ENCODE measurements around the gene TM2D3.

Gene TM2D3

GRCh38 chr15:101620671-101621070 is 31.5 kb downstream of the TM2D3 start:
- DNase-seq, result no peak

- DNase-seq, result no peak
Observed at GRCh38 chr15:101619615-101619865, 32.6 kb downstream of the TM2D3 start.

DNA sequence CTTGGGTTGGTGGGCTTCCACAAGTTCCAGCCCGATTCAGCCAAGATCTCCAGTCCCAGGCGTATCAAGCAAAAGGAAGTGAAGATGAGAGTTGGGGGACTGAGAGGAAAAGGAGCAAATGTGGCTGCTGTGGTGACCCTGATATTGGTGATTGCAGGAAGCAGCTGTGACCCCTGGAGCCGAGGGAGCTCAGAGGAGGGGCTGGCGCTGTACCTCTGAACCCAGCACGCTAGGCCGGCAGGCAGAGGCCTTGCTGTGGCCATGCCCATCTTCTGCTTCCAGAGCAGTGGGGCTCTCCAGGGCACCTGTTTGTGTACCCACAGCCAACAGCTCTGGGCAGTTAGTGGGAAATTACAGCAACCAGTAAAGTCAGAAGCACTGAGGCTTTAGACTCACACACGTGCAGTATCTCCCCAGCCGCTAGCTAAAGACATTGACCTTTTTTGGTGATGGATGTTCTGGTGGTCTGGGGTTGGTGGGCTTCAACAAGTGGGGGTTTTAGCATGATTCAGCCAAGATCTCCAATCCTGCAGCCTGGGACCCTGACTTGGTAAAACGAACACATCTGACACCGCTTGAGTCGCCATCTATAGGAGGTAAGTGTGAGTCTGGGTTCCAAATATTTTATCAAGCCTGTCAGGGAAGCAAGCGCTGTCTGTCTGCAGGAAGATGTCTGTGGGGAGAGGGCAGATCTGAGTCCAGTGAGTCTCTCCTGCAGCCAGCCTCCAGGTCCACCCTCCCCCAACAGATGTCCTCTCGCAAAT is 33.1 kb downstream of the TM2D3 start:
- no peak for DNase-seq

DNA sequence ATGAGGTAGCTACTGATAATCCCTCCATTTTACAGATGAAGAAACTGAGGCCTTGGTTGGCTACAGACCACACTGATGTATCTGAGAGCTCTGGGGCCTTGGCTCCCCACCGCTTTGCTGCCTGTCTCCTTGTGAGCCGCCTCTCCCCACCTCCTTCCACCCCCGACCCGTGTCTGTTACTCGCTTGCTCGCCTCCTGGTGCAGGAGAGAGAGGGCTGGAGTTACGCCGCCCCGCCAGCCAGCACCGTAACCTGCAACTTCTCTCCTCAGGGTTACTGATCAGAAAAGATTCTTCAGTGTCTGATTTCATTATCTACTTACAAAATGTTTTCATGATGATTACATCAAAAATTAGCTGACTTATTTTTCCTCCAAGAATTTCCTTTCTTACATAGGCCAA is 34.1 kb downstream of the TM2D3 start:
- DNase-seq, result no peak

GRCh38 chr15:101617390-101617965 is 34.7 kb downstream of the TM2D3 start:
- DNase-seq, result no peak

DNA sequence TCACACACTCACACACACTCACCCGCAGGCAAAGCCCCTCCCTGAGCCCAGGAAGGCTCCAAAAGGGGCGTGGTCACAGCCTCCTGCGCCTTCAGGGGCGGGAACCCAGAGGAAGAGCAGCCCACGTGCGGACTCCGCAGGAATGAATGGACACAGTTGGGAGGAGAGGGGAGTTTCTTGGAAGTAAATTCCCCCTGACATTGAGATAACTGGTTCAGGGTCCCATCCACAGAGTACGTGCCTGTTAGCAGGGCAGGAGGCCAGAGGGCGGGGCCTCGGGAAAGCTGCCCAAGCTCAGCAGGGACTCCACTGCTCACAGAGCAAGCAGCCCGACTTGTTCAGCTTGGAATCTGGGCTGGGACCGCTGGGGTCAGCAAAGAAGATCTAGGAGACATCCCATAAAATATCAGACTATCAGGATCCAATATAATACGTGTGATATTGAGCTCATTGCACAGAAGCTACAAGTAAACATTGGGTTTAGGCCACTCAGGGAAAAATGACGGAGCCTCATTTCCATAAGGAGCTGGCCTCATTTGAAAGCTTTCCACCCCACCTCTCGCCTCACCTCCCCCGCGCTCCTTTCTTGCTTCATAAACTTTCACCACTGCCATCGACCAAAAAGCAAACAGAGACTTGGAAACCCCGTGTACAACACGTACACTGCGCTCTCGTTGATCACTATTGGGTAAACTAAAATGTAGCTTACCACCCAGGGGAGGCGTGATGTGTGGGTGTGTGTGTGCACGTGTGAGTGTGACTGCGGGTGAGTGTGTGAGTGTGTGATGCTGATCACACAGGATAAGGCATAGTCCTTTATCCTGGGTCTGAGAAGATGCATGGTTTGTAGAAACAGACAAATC is 36.0 kb downstream of the TM2D3 start:
- DNase-seq, result no peak

DNA sequence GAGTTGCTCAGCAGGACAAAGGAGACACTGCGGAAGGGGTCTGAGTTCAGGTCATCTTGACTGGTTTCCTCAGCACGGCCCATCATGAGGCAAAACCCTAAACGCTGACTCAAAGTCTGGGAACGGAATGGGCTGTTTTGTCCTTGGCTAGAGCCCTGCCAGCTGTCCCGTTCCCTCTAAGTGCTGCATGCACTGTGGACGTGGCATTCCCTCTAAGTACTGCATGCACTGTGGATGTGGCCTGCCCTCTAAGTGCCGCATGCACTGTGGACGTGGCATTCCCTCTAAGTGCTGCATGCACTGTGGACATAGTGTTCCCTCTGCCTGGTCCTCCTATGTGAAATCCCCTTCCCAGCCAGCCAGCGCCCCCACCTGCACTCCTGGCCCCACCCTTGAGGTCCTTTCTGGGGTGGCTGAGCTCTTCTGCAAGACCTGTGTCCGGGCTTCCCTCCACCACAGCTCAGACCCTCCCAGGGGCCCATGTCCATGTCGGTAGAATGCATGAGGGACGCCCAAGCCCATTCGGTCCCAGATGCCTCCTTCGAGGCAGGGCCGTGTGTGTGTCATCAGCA is 36.7 kb downstream of the TM2D3 start:
- no peak for DNase-seq

DNA sequence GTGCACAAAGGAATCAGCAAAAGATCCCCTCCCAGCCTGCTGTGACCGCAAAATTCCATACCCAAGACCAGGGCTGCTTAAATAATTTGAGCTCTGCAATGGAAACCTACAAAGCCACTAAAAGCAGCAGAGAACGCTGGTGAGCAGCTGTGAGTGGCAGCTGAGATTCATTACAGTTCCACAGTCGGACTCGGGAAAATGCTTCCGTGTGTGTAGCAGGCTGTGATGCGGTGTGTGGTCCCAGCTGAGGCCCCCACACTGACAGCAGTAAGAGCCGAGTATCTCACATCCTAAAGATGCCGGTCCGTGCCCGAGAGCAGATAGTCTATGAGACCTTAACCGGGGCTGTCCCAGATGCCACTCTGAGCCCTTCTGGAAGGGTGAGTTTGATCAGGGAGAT is 37.4 kb downstream of the TM2D3 start:
- DNase-seq, result no peak

DNA sequence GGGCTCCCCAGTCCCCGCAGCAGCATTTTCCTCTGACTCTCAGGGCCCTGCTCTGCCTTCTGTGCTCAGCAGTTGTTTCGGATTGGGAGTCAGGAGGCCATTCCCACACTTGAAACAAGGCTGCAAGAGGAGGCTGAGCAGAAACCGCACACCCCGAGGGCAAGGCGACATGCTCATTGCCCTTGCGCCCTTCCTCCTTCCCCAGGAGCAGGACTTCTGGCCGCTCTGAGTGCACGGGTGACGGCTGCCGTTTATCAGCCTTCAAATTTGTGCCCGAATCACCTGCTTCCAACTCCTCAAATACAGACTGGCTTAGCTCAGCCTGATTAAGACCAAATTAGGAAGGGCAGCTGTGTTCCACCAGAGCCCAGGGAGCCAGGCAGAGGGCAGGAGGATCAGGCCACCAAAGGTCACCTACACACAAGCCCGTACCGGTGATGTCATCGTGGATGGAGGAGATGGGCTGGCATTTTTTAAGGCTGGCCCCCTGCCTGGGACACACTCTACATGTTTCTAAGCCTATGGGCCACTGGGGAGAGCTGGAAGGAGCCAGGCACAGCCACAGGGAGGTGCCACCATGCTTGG is 38.1 kb downstream of the TM2D3 start:
- DNase-seq, result no peak

DNA sequence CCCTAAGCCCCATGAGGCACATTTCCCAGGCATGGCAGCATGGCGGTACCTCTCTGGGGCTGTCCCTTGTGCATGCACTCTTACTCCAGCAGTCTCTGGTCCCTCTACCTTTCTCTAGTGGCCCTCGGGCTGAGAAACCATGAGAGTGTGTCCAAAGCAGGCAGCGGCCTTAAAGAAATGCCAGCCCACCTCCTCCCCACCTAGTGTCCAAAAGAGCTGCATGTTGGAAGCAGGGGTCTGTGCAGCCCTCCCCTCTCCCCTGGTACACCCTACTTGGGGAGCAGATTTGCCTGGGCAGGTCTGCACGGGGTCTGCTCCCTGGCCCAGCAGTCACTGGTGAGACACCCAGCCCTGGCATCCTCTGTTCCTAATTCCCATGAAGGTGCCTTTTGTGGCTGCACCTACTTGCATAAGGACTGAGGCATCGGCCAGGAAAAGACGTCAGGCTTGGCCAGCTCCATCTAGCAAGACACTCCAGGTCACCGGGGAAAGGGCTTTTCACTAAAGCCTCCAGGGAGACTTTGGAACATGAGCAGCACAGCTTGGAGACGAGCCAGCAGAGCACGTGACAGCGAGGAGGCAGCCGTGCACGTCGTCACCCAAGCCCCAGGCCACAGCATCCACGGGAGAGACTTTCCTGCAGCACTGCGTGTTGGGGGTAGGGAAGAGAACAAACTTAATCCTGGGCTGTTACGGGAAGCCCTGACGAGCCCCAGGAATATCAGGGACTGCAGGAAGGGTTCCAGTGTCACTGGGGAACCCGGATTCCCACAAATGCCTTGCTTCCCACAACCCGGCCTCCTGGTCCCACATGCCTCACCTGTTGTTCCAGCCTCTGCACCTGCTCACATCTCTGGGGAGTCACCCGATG is 38.8 kb downstream of the TM2D3 start:
- no peak for DNase-seq

DNA sequence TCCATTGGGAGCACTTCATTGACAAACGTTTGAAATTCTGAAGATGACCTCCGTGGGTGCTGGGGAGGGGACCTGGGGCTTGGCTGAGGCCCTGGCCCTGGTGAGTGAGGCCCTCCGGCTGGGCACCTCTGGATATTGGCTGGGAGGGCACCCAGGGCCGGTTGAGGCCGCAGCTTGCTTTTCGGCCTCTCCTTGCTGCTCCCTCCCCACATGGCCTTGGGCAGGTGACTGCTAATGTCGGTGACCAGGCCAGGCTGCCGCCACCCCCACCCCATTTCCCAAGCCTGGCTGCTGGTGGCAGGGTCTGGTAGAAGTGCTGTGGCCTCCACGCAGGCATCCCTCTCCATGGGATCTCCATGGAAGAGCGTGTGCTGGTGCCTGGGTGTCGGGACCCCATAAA is 39.5 kb downstream of the TM2D3 start:
- no peak for DNase-seq

- DNase-seq, result no peak
Observed at GRCh38 chr15:101611580-101612299, 40.4 kb downstream of the TM2D3 start.

DNA sequence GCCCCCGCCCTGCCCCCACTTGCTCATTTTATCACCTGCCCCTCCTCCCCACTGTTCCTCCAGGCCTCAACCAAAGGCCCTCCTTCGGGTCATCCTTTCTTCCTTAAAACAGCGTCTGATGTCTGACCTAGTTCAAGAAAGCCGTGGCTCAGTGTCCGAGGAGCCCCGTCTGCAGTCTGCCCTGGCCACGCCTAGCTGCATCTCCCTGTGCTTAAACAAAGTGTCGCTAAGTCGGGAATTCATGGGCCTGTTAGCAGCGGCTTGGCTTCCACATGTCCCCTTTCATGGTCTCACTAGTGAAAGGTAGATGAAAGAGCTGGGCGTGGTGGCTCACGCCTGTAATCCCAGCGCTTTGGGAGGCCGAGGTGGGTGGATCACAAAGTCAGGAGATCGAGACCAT is 41.2 kb downstream of the TM2D3 start:
- DNase-seq, result no peak

GRCh38 chr15:101610611-101611000 is 41.6 kb downstream of the TM2D3 start:
- DNase-seq, result no peak

- no peak for DNase-seq
Observed at GRCh38 chr15:101609742-101610610, 42.2 kb downstream of the TM2D3 start.

DNA sequence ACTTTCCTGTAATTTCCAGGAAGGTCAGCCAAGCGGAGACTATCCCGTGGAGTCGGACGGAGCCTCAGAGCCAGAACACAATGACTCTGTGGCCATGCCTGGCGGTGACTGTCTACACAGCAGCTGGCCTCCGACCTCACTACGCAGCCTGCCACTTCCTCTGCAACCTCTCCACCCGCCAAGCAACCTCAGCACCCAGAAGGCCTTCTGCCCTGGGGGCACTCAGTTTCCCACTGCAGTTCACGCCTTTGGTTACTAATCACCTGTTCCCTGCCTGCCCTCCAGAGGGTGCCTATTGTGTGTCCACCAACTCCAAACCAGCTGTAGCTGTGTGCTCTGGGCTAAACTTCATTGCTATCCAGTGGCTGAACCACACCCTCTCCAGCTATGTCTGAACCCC is 44.0 kb downstream of the TM2D3 start:
- DNase-seq, result no peak

- DNase-seq, result no peak
Observed at GRCh38 chr15:101607108-101607507, 45.1 kb downstream of the TM2D3 start.

DNA sequence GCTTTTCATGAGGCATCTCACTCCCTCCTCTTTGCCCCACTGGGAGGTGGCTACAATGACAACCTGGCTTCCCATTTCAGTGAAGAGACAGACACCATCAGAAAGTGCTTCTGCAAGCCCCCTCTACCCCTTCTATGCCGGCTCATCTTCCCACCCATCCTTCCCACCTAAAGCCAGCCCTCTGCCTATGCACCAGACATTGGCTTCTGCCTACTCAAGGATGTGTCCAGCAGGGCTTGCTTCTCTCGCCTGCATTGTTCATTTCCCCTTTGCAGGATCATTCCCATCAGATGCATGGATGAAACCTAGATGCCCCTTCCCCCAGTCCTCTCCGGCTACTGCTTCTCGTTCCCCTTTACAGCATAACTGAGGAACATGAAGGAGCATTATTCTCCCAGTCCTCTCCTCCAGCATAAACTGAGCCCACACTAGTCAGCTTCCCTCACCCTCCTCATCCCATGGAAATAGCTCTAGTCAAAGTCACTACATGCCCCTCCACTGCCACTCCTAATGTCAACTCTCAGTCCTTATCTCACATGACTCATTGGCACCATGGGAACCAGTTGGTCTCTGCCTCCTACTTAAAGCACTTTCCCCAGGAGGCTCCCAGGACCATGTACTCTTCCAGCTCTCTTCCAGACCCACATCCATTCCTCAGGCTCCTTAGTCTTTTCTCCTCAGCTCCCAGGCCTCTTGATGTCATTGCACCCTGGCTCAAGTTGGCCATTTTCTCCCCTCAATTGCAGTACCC is 47.9 kb downstream of the TM2D3 start:
- DNase-seq, result no peak

- no peak for DNase-seq
Observed at GRCh38 chr15:101602801-101603200, 49.4 kb downstream of the TM2D3 start.

GRCh38 chr15:101600035-101600434 is 52.1 kb downstream of the TM2D3 start:
- no peak for DNase-seq

Measured in cerebellar nuclear complex (tissue), 1 donor.